ENCODE results near the gene UNC5A. TPM values are rescaled to one million over a fixed set of nuclear protein-coding genes. Genes with fewer than 3 reads are reported as not detected.

UNC5A gene
- polyA plus RNA-seq, 1 donor, result 1.1 TPM

GRCh38 chr5:176881021-176881749 lies 70.8 kb downstream of the UNC5A start:
- DNase-seq, result no peak

GRCh38 chr5:176881816-176882566 lies 71.6 kb downstream of the UNC5A start:
- DNase-seq, result no peak

GRCh38 chr5:176882567-176882903 lies 72.2 kb downstream of the UNC5A start:
- no peak for DNase-seq

- no peak for DNase-seq
Measured at GRCh38 chr5:176883700-176884570, 73.6 kb downstream of the UNC5A start.

GRCh38 chr5:176884571-176884890 lies 74.2 kb downstream of the UNC5A start:
- no peak for DNase-seq

GRCh38 chr5:176886336-176887251 lies 76.2 kb downstream of the UNC5A start:
- no peak for DNase-seq

- DNase-seq, result no peak
Measured at GRCh38 chr5:176887252-176887849, 77.0 kb downstream of the UNC5A start.

- no peak for DNase-seq
Measured at GRCh38 chr5:176888016-176888864, 77.9 kb downstream of the UNC5A start.

GRCh38 chr5:176888865-176889165 lies 78.5 kb downstream of the UNC5A start:
- no peak for DNase-seq

- DNase-seq, result no peak
Measured at GRCh38 chr5:176889321-176890280, 79.2 kb downstream of the UNC5A start.

GRCh38 chr5:176890455-176891330 lies 80.3 kb downstream of the UNC5A start:
- DNase-seq, result no peak

GRCh38 chr5:176891331-176891958 lies 81.1 kb downstream of the UNC5A start:
- no peak for DNase-seq

- DNase-seq, result no peak
Measured at GRCh38 chr5:176892663-176893062, 82.3 kb downstream of the UNC5A start.

- no peak for DNase-seq
Measured at GRCh38 chr5:176894298-176894697, 83.9 kb downstream of the UNC5A start.

- no peak for DNase-seq
Measured at GRCh38 chr5:176895831-176896230, 85.5 kb downstream of the UNC5A start.

GRCh38 chr5:176897263-176897662 lies 86.9 kb downstream of the UNC5A start:
- no peak for DNase-seq

- DNase-seq, result no peak
Measured at GRCh38 chr5:176899296-176899891, 89.0 kb downstream of the UNC5A start, which contains the start of gene HK3. Gene HK3, minus strand, starts transcription at chr5:176899346. Its CDS starts 3,187 bp downstream, at chr5:176896159.

Data from hindlimb muscle (tissue), 1 donor.